GM13977 (cell line): ENCODE data around the gene RTP2.
"Not testable (repeated sequence)": the region's sequence is repeated elsewhere in the genome, so short reads cannot be mapped to it uniquely, and the experiment has no call there.

Experiments
- DNase-seq: peaks from one replicate; pipeline ENCODE4 v3.0.0; 2012; ENCODE audit warnings: low spot score
- CTCF ChIP-seq: IDR thresholded peaks from 2 replicates; pipeline ENCODE4 v1.5.1; 2012; ENCODE audit warnings: mild to moderate bottlenecking, control low read depth; ENCODE audit not compliant: insufficient read depth; ENCODE audit errors: extremely low read depth, missing control alignments
- in situ Hi-C: fragments of 300-500 bp; cut with MboI; formaldehyde crosslinking; loops from one replicate; pipeline ENCODE4 v1.12.0; 2022; ENCODE audit warnings: low sequenced_read_pairs, low pct_unique_long_range_greater_than_20kb, mixed read lengths, inconsistent platforms; ENCODE audit not compliant: unreplicated experiment

RTP2 gene

DNA sequence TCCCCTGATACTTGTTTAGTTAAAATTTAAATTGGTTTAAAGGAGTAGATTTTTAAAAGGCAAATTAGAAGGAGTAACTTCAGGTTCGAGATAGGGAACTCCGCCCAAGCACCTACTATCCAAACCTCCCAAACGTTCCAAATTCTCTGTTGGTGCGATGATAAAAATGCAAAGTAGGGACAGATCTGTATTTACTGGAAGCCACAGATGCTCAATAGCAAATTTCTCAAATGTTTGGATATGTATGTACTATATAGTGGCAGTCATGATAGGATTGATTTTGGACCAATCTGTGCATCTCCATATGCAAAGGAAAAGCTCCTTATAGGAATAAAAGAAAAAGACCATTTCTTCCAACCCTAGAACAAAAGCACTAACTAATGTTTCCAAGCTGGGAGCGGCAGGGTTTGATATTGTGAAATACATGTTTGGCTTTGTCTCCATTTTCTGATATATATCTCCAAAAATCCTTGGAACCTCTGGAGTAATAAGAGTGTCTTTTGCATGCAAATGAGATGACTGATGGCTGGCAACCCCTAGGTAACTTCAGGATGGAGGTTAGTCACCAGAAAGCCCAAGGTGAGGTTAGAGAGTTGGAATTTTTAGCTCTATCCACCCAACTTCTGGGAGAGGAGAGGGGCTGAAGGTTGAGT, 15.6 kb downstream of the RTP2 start:
- no peak for TF ChIP-seq CTCF
- DNase-seq: no peak
- in situ Hi-C loops: no loop called here

- DNase-seq: no peak
- in situ Hi-C loops: no loop called here
- no peak for TF ChIP-seq CTCF
These were observed 16.4 kb downstream of the RTP2 start for GRCh38 chr3:187685948-187686347.

- in situ Hi-C loops: loop anchor here (5.0 kb wide), 1 partner anchor 368 kb away; no protein-coding TSS in a partner anchor
- TF ChIP-seq CTCF: no peak
- DNase-seq: no peak
These were observed 17.5 kb downstream of the RTP2 start for GRCh38 chr3:187684880-187685279.

- in situ Hi-C loops: loop anchor here (5.0 kb wide), 1 partner anchor 367 kb away; no protein-coding TSS in a partner anchor
- DNase-seq: no peak
- no peak for TF ChIP-seq CTCF
These were observed 17.9 kb downstream of the RTP2 start for GRCh38 chr3:187684444-187684843.

GRCh38 chr3:187681756-187682155, 20.6 kb downstream of the RTP2 start:
- DNase-seq: not testable (repeated sequence)
- in situ Hi-C loops: loop anchor here (5.0 kb wide), 1 partner anchor 364 kb away; no protein-coding TSS in a partner anchor

DNA sequence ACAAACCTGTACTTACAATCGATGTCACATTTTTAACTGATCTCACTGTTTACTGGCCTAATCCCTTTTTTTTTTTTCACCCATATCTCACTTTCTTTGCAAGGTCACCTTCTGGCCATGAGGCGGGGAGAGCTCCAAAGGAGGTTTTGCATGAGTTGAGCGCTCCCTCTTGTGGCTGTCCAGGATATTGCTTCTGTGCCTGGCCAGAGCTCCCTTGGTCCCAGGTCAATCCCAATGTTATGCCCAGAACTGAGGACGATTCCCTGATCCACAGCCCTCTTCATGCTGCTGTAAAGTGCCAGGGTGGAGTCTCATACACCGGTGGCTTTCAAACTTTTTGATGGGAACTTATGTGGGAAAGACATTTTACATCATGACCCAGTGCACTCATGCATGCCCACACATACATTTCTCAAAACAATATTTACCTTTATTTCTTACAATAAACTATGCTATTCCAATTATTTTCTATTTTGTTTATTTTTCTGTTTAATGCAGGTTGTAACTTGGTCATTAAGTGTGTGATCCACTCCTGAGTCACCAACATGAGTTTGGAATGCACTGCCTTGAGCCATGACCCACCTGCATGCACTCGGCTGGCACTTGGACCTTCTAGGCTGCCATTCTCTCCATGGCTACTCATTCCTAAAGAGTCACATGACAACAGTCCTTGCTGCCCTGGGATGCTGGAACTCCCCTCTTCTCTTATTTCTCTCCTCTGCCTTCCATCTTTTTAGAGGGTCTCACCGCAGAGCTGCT, 22.5 kb downstream of the RTP2 start:
- peak; percentile 93 for TF ChIP-seq CTCF
- DNase-seq: peak; percentile 72
- in situ Hi-C loops: loop anchor here (5.0 kb wide), 1 partner anchor 363 kb away; no protein-coding TSS in a partner anchor

- DNase-seq: peak; percentile 45
- in situ Hi-C loops: no loop called here
These were observed 23.6 kb downstream of the RTP2 start for GRCh38 chr3:187678726-187679268.

More at GRCh38 chr3:187678726-187679268, 23.6 kb downstream of the RTP2 start:
- TF ChIP-seq CTCF: peak; percentile 66
